H9 (cell line): ENCODE measurements around the gene PLXNA4. TPM values are rescaled to one million over a fixed set of nuclear protein-coding genes. Genes with fewer than 3 reads are reported as not detected.

ENCODE experiments used
- DNase-seq: peaks from one replicate; pipeline ENCODE4 v3.0.0-alpha.2; 2017
- H2AFZ ChIP-seq: one replicate; pipeline ENCODE4 v1.6.1; 2013; ENCODE audit warnings: mild to moderate bottlenecking, low read length, control low read depth, moderate library complexity
- H2AK5ac ChIP-seq: 2 replicates; pipeline ENCODE4 v1.6.1; 2013; ENCODE audit warnings: low read length, control low read depth, mixed read lengths; ENCODE audit not compliant: insufficient read length
- H2BK120ac ChIP-seq: one replicate; pipeline ENCODE4 v1.6.1; 2013; ENCODE audit warnings: low read depth, mild to moderate bottlenecking, low read length, control low read depth, inconsistent platforms; ENCODE audit not compliant: poor library complexity, severe bottlenecking
- H2BK12ac ChIP-seq: 2 replicates; pipeline ENCODE4 v1.6.1; 2013; ENCODE audit warnings: low read length, control low read depth, mixed read lengths, low read depth; ENCODE audit not compliant: insufficient read length
- H2BK15ac ChIP-seq: 2 replicates; pipeline ENCODE4 v1.6.1; 2013; ENCODE audit warnings: low read depth, low read length, control low read depth
- H2BK20ac ChIP-seq: one replicate; pipeline ENCODE4 v1.6.1; 2013; ENCODE audit warnings: low read depth, mild to moderate bottlenecking, low read length, control low read depth, inconsistent platforms; ENCODE audit not compliant: poor library complexity, severe bottlenecking
- H2BK5ac ChIP-seq: 2 replicates; pipeline ENCODE4 v1.6.1; 2013; ENCODE audit warnings: low read length, control low read depth, mixed read lengths; ENCODE audit not compliant: insufficient read length
- H3K14ac ChIP-seq: 2 replicates; pipeline ENCODE4 v1.6.1; 2013; ENCODE audit warnings: low read length, control low read depth; ENCODE audit not compliant: insufficient read depth
- H3K18ac ChIP-seq: 2 replicates; pipeline ENCODE4 v1.6.1; 2013; ENCODE audit warnings: low read depth, mild to moderate bottlenecking, mixed read lengths, low read length, control low read depth; ENCODE audit not compliant: insufficient read length
- H3K23ac ChIP-seq: 2 replicates; pipeline ENCODE4 v1.6.1; 2013; ENCODE audit warnings: low read length, control low read depth, mixed read lengths, low read depth; ENCODE audit not compliant: insufficient read length
- H3K23me2 ChIP-seq: 2 replicates; pipeline ENCODE4 v1.6.1; 2013; ENCODE audit warnings: low read depth, mild to moderate bottlenecking, mixed read lengths, low read length, control low read depth; ENCODE audit not compliant: insufficient read length, poor library complexity, severe bottlenecking
- H3K27ac ChIP-seq: 2 replicates; pipeline ENCODE4 v1.5.1; 2013; ENCODE audit warnings: low read length, control low read depth, mixed read lengths, low read depth; ENCODE audit not compliant: insufficient read length
- H3K27me3 ChIP-seq: 2 replicates; pipeline ENCODE4 v1.6.1; 2013; ENCODE audit warnings: low read length, control low read depth, inconsistent platforms; ENCODE audit not compliant: insufficient read depth
- H3K4ac ChIP-seq: 2 replicates; pipeline ENCODE4 v1.6.1; 2013; ENCODE audit warnings: low read depth, mild to moderate bottlenecking, control low read depth, inconsistent platforms, low read length, moderate library complexity
- H3K4me1 ChIP-seq: 2 replicates; pipeline ENCODE4 v1.6.1; 2013; ENCODE audit warnings: low read length, control low read depth, inconsistent platforms; ENCODE audit not compliant: insufficient read depth
- H3K4me2 ChIP-seq: 2 replicates; pipeline ENCODE4 v1.6.1; 2013; ENCODE audit warnings: low read length, control low read depth, mixed read lengths; ENCODE audit not compliant: insufficient read length, insufficient read depth
- H3K56ac ChIP-seq: 2 replicates; pipeline ENCODE4 v1.6.1; 2013; ENCODE audit warnings: low read depth, mild to moderate bottlenecking, mixed read lengths, low read length, control low read depth; ENCODE audit not compliant: insufficient read length
- H3K79me1 ChIP-seq: 2 replicates; pipeline ENCODE4 v1.6.1; 2013; ENCODE audit warnings: low read depth, mild to moderate bottlenecking, moderate library complexity, low read length, control low read depth, inconsistent platforms; ENCODE audit not compliant: insufficient read depth, poor library complexity, severe bottlenecking
- H3K79me2 ChIP-seq: 2 replicates; pipeline ENCODE4 v1.6.1; 2013; ENCODE audit warnings: low read length, control low read depth, inconsistent platforms; ENCODE audit not compliant: insufficient read depth
- H3K9ac ChIP-seq: 2 replicates; pipeline ENCODE4 v1.6.1; 2013; ENCODE audit warnings: low read length, control low read depth, mixed read lengths; ENCODE audit not compliant: insufficient read length; ENCODE audit errors: extremely low read depth
- H3K9me3 ChIP-seq: one replicate; pipeline ENCODE4 v1.6.1; 2013; ENCODE audit warnings: low read depth, low read length, inconsistent platforms; ENCODE audit not compliant: control insufficient read depth
- H3T11ph ChIP-seq: one replicate; pipeline ENCODE4 v1.6.1; 2013; ENCODE audit warnings: mild to moderate bottlenecking, low read length, control low read depth, inconsistent platforms
- H4K20me1 ChIP-seq: one replicate; pipeline ENCODE4 v1.6.1; 2013; ENCODE audit not compliant: control insufficient read depth, insufficient read length, insufficient read depth
- H4K5ac ChIP-seq: 2 replicates; pipeline ENCODE4 v1.6.1; 2013; ENCODE audit warnings: low read depth, mild to moderate bottlenecking, mixed read lengths, low read length, control low read depth; ENCODE audit not compliant: insufficient read length
- H4K8ac ChIP-seq: replicated peaks from 2 replicates; pipeline ENCODE4 v1.6.1; 2013; ENCODE audit warnings: low read length, control low read depth, mixed read lengths, low read depth; ENCODE audit not compliant: insufficient read length
- H4K91ac ChIP-seq: 2 replicates; pipeline ENCODE4 v1.6.1; 2013; ENCODE audit warnings: low read depth, mild to moderate bottlenecking, moderate library complexity, mixed read lengths, low read length, control low read depth; ENCODE audit not compliant: insufficient read length
- H3K27ac Mint-ChIP-seq, 3 experiments: 2 replicates in 2 of 3; 3 replicates in 1 of 3; pipeline ENCODE4 v1.8.0; 2020 to 2021; ENCODE audit warnings: mixed read lengths in 3 of 3, mild to moderate bottlenecking in 1 of 3, moderate library complexity in 1 of 3
- H3K27me3 Mint-ChIP-seq: 2 replicates; pipeline ENCODE4 v1.8.0; 2021; ENCODE audit warnings: low read depth, mild to moderate bottlenecking, moderate library complexity, mixed read lengths
- H3K36me3 Mint-ChIP-seq, 3 experiments: 2 replicates in 2 of 3; 3 replicates in 1 of 3; pipeline ENCODE4 v1.8.0; 2020 to 2021; ENCODE audit warnings: low read depth in 3 of 3, mixed read lengths in 3 of 3; ENCODE audit not compliant: insufficient read depth in 1 of 3
- H3K4me1 Mint-ChIP-seq, 2 experiments: 2 replicates each; pipeline ENCODE4 v1.8.0; 2020; ENCODE audit warnings: mixed read lengths in 2 of 2
- H3K4me3 Mint-ChIP-seq, 2 experiments: 2 replicates in 1 of 2; 3 replicates in 1 of 2; pipeline ENCODE4 v1.8.0; 2020 to 2021; ENCODE audit warnings: mild to moderate bottlenecking in 2 of 2, mixed read lengths in 2 of 2, moderate library complexity in 1 of 2
- H3K9me3 Mint-ChIP-seq, 2 experiments: 2 replicates in 1 of 2; 3 replicates in 1 of 2; pipeline ENCODE4 v1.8.0; 2020; ENCODE audit warnings: mild to moderate bottlenecking in 2 of 2, mixed read lengths in 2 of 2, moderate library complexity in 1 of 2
- CTCF ChIP-seq: fragments of 200-600 bp; sonication (generic); conservative IDR thresholded peaks from 3 replicates; pipeline ENCODE4 v1.8.0; 2021; ENCODE audit warnings: antibody characterized with exemption, mild to moderate bottlenecking
- WGBS: extraction: QIAGEN DNeasy Blood & Tissue Kit; methylation state at CpG from one replicate; pipeline ENCODE4 v1.1.7; 2013; ENCODE audit warnings: missing lambda C conversion rate, low lambda C conversion rate, mixed read lengths; ENCODE audit not compliant: insufficient read length; ENCODE audit errors: extremely low coverage; 5-methylcytosine and 5-hydroxymethylcytosine counted together
- total RNA-seq: library from RNA; stranded (reverse); gene quantifications from 2 replicates; pipeline ENCODE4 v1.2.1, GENCODE V29; 2021

Gene PLXNA4
- total RNA-seq, 1 experiment from 2014 or later = 0.35 TPM

- Mint-ChIP-seq H3K36me3 (no peaks in the 10 kb centered on the region), H3K27me3 (peaks cover 15% of the 10 kb centered on the region), H3K9me3 (no peaks in the 10 kb centered on the region), H3K27ac (no peak overlapping the region; a peak in 1 of 7 replicates), H3K4me3 (no peak overlapping the region), H3K4me1 (peaks cover 7% of the 10 kb centered on the region in 2 experiments)
- Histone ChIP-seq H4K5ac (no peak overlapping the region), H2AFZ (no peak overlapping the region), H3K4me2 (no peak overlapping the region), H4K20me1 (peaks cover 2% of the 10 kb centered on the region), H2BK15ac (no peak overlapping the region), H3T11ph (no peak overlapping the region), H3K18ac (no peak overlapping the region), H3K27ac (no peak overlapping the region), H3K4ac (no peak overlapping the region), H4K8ac (no peak overlapping the region), H3K14ac (no peak overlapping the region), H3K9me3 (no peaks in the 10 kb centered on the region), H3K79me2 (no peaks in the 10 kb centered on the region), H3K9ac (no peak overlapping the region), H2BK120ac (no peak overlapping the region), H3K23me2 (no peaks in the 10 kb centered on the region), H3K79me1 (no peaks in the 10 kb centered on the region), H2BK5ac (no peak overlapping the region), H4K91ac (no peak overlapping the region), H2BK20ac (no peak overlapping the region), H3K4me1 (no peaks in the 10 kb centered on the region; the same call in 1 of the 2 replicates), H3K56ac (no peak overlapping the region), H2AK5ac (no peak overlapping the region), H3K23ac (no peak overlapping the region), H3K27me3 (no peaks in the 10 kb centered on the region), H2BK12ac (no peak overlapping the region)
- TF ChIP-seq CTCF = no peak
- DNase-seq = no peak
- no CpG with 5 or more reads among the region's 4 CpGs for WGBS
Measured at GRCh38 chr7:132430041-132430855, 146.0 kb downstream of the PLXNA4 start.
